ENCODE data around the gene ADM2.

GRCh38 chr22:50502628-50503474 lies 21.5 kb downstream of the ADM2 start:
- TF ChIP-seq EZH2 (IDR thresholded peaks at IDR 0.05; ENCODE audit: borderline replicate concordance, low read length) (no peak), CTCF (conservative IDR thresholded peaks at IDR 0.05 in 1 of 2, IDR thresholded peaks at IDR 0.05 in 1 of 2; ENCODE audit: extremely low read depth in 1 of 2, insufficient read depth in 1 of 2, low read depth in 1 of 2, low read length in 2 of 2) (no peak)
